HG03103 (cell line): ENCODE measurements around the gene PGM5.

Experiments used
- ATAC-seq: cut with Tn5 transposase; IDR thresholded peaks from one replicate; pipeline ENCODE4 v1.9.1; 2021; ENCODE audit warnings: low read depth; ENCODE audit not compliant: unreplicated experiment

PGM5 gene

GRCh38 chr9:68431307-68431706 lies 74.9 kb downstream of the PGM5 start:
- ATAC-seq, result no peak

- ATAC-seq, result no peak
Observed at GRCh38 chr9:68433531-68434110, 77.2 kb downstream of the PGM5 start.

- no peak for ATAC-seq
Observed at GRCh38 chr9:68437785-68438184, 81.4 kb downstream of the PGM5 start.

GRCh38 chr9:68443624-68444023 lies 87.2 kb downstream of the PGM5 start:
- ATAC-seq, result no peak

GRCh38 chr9:68446836-68447235 lies 90.4 kb downstream of the PGM5 start:
- ATAC-seq, result no peak

GRCh38 chr9:68447611-68448010 lies 91.2 kb downstream of the PGM5 start:
- ATAC-seq, result no peak

GRCh38 chr9:68454579-68455334 lies 98.3 kb downstream of the PGM5 start:
- ATAC-seq, result no peak

GRCh38 chr9:68455451-68455850 lies 99.0 kb downstream of the PGM5 start:
- no peak for ATAC-seq

- no peak for ATAC-seq
Observed at GRCh38 chr9:68457803-68458202, 101.4 kb downstream of the PGM5 start.

GRCh38 chr9:68458918-68459317 lies 102.5 kb downstream of the PGM5 start:
- ATAC-seq, result no peak

- ATAC-seq, result no peak
Observed at GRCh38 chr9:68462105-68462775, 105.8 kb downstream of the PGM5 start.

GRCh38 chr9:68470067-68470466 lies 113.7 kb downstream of the PGM5 start:
- ATAC-seq, result no peak

GRCh38 chr9:68470634-68471033 lies 114.2 kb downstream of the PGM5 start:
- no peak for ATAC-seq

GRCh38 chr9:68472119-68472518 lies 115.7 kb downstream of the PGM5 start:
- no peak for ATAC-seq

GRCh38 chr9:68473790-68474189 lies 117.4 kb downstream of the PGM5 start:
- no peak for ATAC-seq

- no peak for ATAC-seq
Observed at GRCh38 chr9:68476422-68476821, 120.0 kb downstream of the PGM5 start.

GRCh38 chr9:68476847-68477246 lies 120.4 kb downstream of the PGM5 start:
- no peak for ATAC-seq

- no peak for ATAC-seq
Observed at GRCh38 chr9:68480807-68481206, 124.4 kb downstream of the PGM5 start.

GRCh38 chr9:68482548-68482947 lies 126.1 kb downstream of the PGM5 start:
- no peak for ATAC-seq

- no peak for ATAC-seq
Observed at GRCh38 chr9:68488126-68488525, 131.7 kb downstream of the PGM5 start.

GRCh38 chr9:68489646-68490045 lies 133.2 kb downstream of the PGM5 start:
- no peak for ATAC-seq

GRCh38 chr9:68492806-68493205 lies 136.4 kb downstream of the PGM5 start:
- no peak for ATAC-seq
